Right lobe of liver (tissue), 4 donors: Measurements from ENCODE around the gene CMPK1.

ENCODE experiments used
- POLR2A ChIP-seq: fragments of 450-650 bp; IDR thresholded peaks from one replicate; pipeline ENCODE4 v1.6.1; 2017; ENCODE audit warnings: antibody characterized with exemption, mild to moderate bottlenecking
- TF ChIP-seq, protein P1 (sequence below), 4 donors: fragments of 200-600 bp in 3 of 4; fragments of 450-650 bp in 1 of 4; IDR thresholded peaks; one replicate each; pipeline versions ENCODE4 v1.5.1 to v1.8.0; 2016 to 2022; ENCODE audit warnings: antibody characterized with exemption in 4 of 4, mild to moderate bottlenecking in 2 of 4
- donor health status: DM: no; HTN: no; CAD: no.
- donor health status: DM: no; HTN: no; CAD: no.
- donor health status: DM: no; HTN: yes; CAD: no.

DNA sequence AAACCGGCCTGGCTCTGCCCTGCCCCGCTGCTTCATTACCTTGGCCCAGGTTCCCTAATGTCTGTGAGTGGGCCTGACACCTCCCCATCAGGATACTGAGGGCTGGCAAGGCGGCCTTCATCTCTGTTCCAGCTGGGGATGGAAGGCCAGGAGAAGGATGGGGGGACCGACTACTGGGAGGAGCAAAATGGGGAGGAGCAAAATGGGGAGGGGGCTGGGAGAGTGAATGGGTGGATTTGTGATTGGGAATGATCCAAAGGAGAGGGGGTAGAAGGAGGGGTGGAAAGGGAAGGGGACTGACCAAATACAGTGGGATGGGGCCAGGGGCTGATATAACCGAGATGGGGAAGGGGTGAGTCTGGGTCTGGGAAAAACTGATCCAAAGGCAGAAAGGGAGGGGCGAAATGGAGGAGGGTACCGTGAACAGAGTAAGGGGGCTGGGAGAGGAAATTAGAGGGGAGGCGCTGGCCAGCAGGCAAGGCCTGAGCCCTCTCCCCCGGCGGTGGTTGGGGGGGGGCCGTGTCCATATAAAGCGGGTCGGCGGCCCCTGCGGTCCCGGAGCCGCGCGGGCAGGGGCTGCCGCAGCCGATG is 82.2 kb downstream of the CMPK1 start, which contains the start of gene FOXE3:
- TF ChIP-seq, protein P1, sequence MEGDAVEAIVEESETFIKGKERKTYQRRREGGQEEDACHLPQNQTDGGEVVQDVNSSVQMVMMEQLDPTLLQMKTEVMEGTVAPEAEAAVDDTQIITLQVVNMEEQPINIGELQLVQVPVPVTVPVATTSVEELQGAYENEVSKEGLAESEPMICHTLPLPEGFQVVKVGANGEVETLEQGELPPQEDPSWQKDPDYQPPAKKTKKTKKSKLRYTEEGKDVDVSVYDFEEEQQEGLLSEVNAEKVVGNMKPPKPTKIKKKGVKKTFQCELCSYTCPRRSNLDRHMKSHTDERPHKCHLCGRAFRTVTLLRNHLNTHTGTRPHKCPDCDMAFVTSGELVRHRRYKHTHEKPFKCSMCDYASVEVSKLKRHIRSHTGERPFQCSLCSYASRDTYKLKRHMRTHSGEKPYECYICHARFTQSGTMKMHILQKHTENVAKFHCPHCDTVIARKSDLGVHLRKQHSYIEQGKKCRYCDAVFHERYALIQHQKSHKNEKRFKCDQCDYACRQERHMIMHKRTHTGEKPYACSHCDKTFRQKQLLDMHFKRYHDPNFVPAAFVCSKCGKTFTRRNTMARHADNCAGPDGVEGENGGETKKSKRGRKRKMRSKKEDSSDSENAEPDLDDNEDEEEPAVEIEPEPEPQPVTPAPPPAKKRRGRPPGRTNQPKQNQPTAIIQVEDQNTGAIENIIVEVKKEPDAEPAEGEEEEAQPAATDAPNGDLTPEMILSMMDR (IDR thresholded peaks at IDR 0.05) = no peak
- no peak for TF ChIP-seq POLR2A
